Endothelial cell of umbilical vein (primary cell): Measurements from ENCODE around the gene DPY19L3.
"Not testable (repeated sequence)": the region's sequence is repeated elsewhere in the genome, so short reads cannot be mapped to it uniquely, and the experiment has no call there.

Source experiments
- CTCF ChIP-seq, 2 donors: IDR thresholded peaks; 1 replicate in 1 of 2; 2 replicates in 1 of 2; pipeline ENCODE4 v1.5.1; 2011; ENCODE audit warnings: low read length in 2 of 2, mild to moderate bottlenecking in 2 of 2, moderate library complexity in 2 of 2, control low read depth in 1 of 2, inconsistent platforms in 1 of 2, low read depth in 1 of 2; ENCODE audit not compliant: insufficient read depth in 1 of 2; ENCODE audit errors: extremely low read depth in 1 of 2
- FOS ChIP-seq: IDR thresholded peaks from 2 replicates; pipeline ENCODE4 v1.6.1; 2011; ENCODE audit warnings: mild to moderate bottlenecking, low read length, moderate library complexity, borderline replicate concordance; ENCODE audit not compliant: insufficient read depth
- MAX ChIP-seq: IDR thresholded peaks from 2 replicates; pipeline ENCODE4 v1.6.1; 2011; ENCODE audit not compliant: insufficient read depth, insufficient read length
- POLR2A ChIP-seq: IDR thresholded peaks from 2 replicates; pipeline ENCODE4 v1.6.1; 2012; ENCODE audit warnings: low read depth, mild to moderate bottlenecking, control low read depth, low read length
- POLR2AphosphoS5 ChIP-seq: IDR thresholded peaks from 2 replicates; pipeline ENCODE4 v1.6.1; 2012; ENCODE audit warnings: low read depth, mild to moderate bottlenecking, control low read depth, low read length, moderate library complexity; ENCODE audit not compliant: insufficient read depth

- not testable (repeated sequence) for TF ChIP-seq FOS; CTCF (IDR thresholded peaks at IDR 0.05; ENCODE audit: extremely low read depth in 1 of 2, insufficient read depth in 1 of 2, low read depth in 1 of 2, low read length in 2 of 2); POLR2AphosphoS5; POLR2A; MAX
These were observed 18.4 kb downstream of the DPY19L3 start for GRCh38 chr19:32423944-32424343.
